Measurements from ENCODE around the gene UNC80.

- TF ChIP-seq, protein P1, sequence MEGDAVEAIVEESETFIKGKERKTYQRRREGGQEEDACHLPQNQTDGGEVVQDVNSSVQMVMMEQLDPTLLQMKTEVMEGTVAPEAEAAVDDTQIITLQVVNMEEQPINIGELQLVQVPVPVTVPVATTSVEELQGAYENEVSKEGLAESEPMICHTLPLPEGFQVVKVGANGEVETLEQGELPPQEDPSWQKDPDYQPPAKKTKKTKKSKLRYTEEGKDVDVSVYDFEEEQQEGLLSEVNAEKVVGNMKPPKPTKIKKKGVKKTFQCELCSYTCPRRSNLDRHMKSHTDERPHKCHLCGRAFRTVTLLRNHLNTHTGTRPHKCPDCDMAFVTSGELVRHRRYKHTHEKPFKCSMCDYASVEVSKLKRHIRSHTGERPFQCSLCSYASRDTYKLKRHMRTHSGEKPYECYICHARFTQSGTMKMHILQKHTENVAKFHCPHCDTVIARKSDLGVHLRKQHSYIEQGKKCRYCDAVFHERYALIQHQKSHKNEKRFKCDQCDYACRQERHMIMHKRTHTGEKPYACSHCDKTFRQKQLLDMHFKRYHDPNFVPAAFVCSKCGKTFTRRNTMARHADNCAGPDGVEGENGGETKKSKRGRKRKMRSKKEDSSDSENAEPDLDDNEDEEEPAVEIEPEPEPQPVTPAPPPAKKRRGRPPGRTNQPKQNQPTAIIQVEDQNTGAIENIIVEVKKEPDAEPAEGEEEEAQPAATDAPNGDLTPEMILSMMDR (IDR thresholded peaks at IDR 0.05): no peak
- no peak for TF ChIP-seq POLR2A (IDR thresholded peaks at IDR 0.05)
Measured at GRCh38 chr2:209773377-209773776, 1.7 kb downstream of the UNC80 start.

All from lower leg skin (tissue), 3 donors.